HCT116 (cell line): ENCODE results near the gene DBF4. TPM values are rescaled to one million over a fixed set of nuclear protein-coding genes. Genes with fewer than 3 reads are reported as not detected.

Experiments
- ATAC-seq: fragments of 200-7000 bp; cut with Tn5 transposase; 2 replicates; pipeline ENCODE4 v1.9.1; 2020; ENCODE audit warnings: mild to moderate bottlenecking, moderate library complexity
- BruUV-seq: library from RNA; stranded (reverse); fragments of 400-500 nt; replicated peaks from 2 replicates; lab custom pipeline; 2021; lab: Mats Ljungman, UMichigan
- CTCF ChIA-PET: fragments of 300-600 bp; sonication (Branson Sonifier 250); formaldehyde crosslinking; loops from one replicate; lab custom pipeline; 2021; ENCODE audit warnings: antibody characterized with exemption; lab: Charles Lee
- POLR2A ChIA-PET: fragments of 300-600, 350-600 bp; sonication (Branson Sonifier 250); formaldehyde crosslinking; loops from one replicate; lab custom pipeline; 2021; ENCODE audit warnings: antibody characterized with exemption; lab: Charles Lee
- RAD21 ChIA-PET, 2 experiments: fragments of 300-600 bp; sonication (Branson Sonifier 250); formaldehyde crosslinking; loops; one replicate each; lab custom pipeline; 2023; ENCODE audit warnings: low total read pairs in 2 of 2; ENCODE audit not compliant: uncharacterized antibody in 2 of 2, unreplicated experiment in 2 of 2, low non-redundant PET in 1 of 2; lab: Charles Lee
- DNase-seq: peaks from one replicate; pipeline ENCODE4 v3.0.0-alpha.2; 2010; ENCODE audit warnings: low read depth, low spot score
- H2AFZ ChIP-seq: fragments of 200-600 bp; shearing (Covaris generic), sonication (generic); 2 replicates; pipeline ENCODE4 v1.6.1; 2017; ENCODE audit warnings: low read depth, mixed run types, mixed read lengths, antibody characterized with exemption, low read length; ENCODE audit not compliant: poor library complexity, severe bottlenecking
- H3K27ac ChIP-seq: 2 replicates; pipeline ENCODE4 v1.5.1; 2012; ENCODE audit warnings: low read depth, low read length
- H3K27me3 ChIP-seq: fragments of 200-600 bp; sonication (generic); 2 replicates; pipeline ENCODE4 v1.6.1; 2016; ENCODE audit warnings: mixed run types, low read length, mixed read lengths; ENCODE audit not compliant: insufficient read depth
- H3K36me3 ChIP-seq, 2 experiments: fragments of 200-500 bp in 1 of 2; fragments of 200-600 bp in 1 of 2; sonication (Bioruptor generic) in 1 of 2; sonication (generic) in 1 of 2; 2 replicates each; pipeline versions ENCODE4 v1.5.1 to v1.6.1; 2014 to 2016; ENCODE audit warnings: low read length in 2 of 2, inconsistent platforms in 1 of 2, mixed read lengths in 1 of 2, mixed run types in 1 of 2; ENCODE audit not compliant: insufficient read depth in 2 of 2, control insufficient read depth in 1 of 2
- H3K4me1 ChIP-seq, 2 experiments: fragments of 200-600 bp in 1 of 2; sonication (generic) in 1 of 2; 2 replicates each; pipeline versions ENCODE4 v1.5.1 to v1.6.1; 2012 to 2017; ENCODE audit warnings: low read length in 2 of 2, inconsistent platforms in 1 of 2, mild to moderate bottlenecking in 1 of 2, mixed read lengths in 1 of 2, mixed run types in 1 of 2, moderate library complexity in 1 of 2; ENCODE audit not compliant: insufficient read depth in 2 of 2, control insufficient read depth in 1 of 2
- H3K4me2 ChIP-seq: fragments of 200-600 bp; sonication (generic); 2 replicates; pipeline ENCODE4 v1.6.1; 2017; ENCODE audit warnings: mixed run types, low read length, mixed read lengths
- H3K4me3 ChIP-seq, 2 experiments: fragments of 200-600 bp in 1 of 2; sonication (generic) in 1 of 2; replicated peaks in 1 of 2; 2 replicates each; pipeline ENCODE4 v1.5.1; 2011 to 2016; ENCODE audit warnings: low read length in 2 of 2, control low read depth in 1 of 2, low read depth in 1 of 2, mild to moderate bottlenecking in 1 of 2, mixed read lengths in 1 of 2, mixed run types in 1 of 2
- H3K79me2 ChIP-seq: fragments of 200-600 bp; sonication (generic); 2 replicates; pipeline ENCODE4 v1.6.1; 2017; ENCODE audit warnings: mild to moderate bottlenecking, mixed run types, low read length, moderate library complexity, mixed read lengths; ENCODE audit not compliant: insufficient read depth
- H3K9ac ChIP-seq: fragments of 200-600 bp; sonication (generic); 2 replicates; pipeline ENCODE4 v1.6.1; 2016; ENCODE audit warnings: low read length, mixed read lengths
- H3K9me2 ChIP-seq: fragments of 200-600 bp; sonication (generic), shearing (Covaris generic); 2 replicates; pipeline ENCODE4 v1.6.1; 2017; ENCODE audit warnings: mixed run types, mild to moderate bottlenecking, moderate library complexity; ENCODE audit not compliant: insufficient read depth
- H3K9me3 ChIP-seq, 2 experiments: fragments of 200-500 bp in 1 of 2; fragments of 200-600 bp in 1 of 2; sonication (Bioruptor generic) in 1 of 2; sonication (generic) in 1 of 2; 2 replicates each; pipeline ENCODE4 v1.6.1; 2014 to 2017; ENCODE audit warnings: low read length in 2 of 2, mixed read lengths in 2 of 2, inconsistent platforms in 1 of 2, low read depth in 1 of 2, mild to moderate bottlenecking in 1 of 2, mixed run types in 1 of 2, moderate library complexity in 1 of 2; ENCODE audit not compliant: control insufficient read depth in 1 of 2, insufficient read depth in 1 of 2
- H4K20me1 ChIP-seq: fragments of 200-600 bp; sonication (generic), shearing (Covaris generic); 2 replicates; pipeline ENCODE4 v1.6.1; 2017; ENCODE audit warnings: mixed run types, mild to moderate bottlenecking, moderate library complexity; ENCODE audit not compliant: insufficient read depth
- EGR1 ChIP-seq: IDR thresholded peaks from 2 replicates; pipeline ENCODE4 v1.6.1; 2012; ENCODE audit warnings: low read depth
- EZH2 ChIP-seq: fragments of 200-600 bp; sonication (generic); IDR thresholded peaks from 2 replicates; pipeline ENCODE4 v1.6.1; 2017; ENCODE audit warnings: antibody characterized with exemption, mixed run types
- FOSL1 ChIP-seq: IDR thresholded peaks from 2 replicates; pipeline ENCODE4 v1.6.1; 2012; ENCODE audit warnings: low read depth
- JUND ChIP-seq: IDR thresholded peaks from 2 replicates; pipeline ENCODE4 v1.6.1; 2012
- SIN3A ChIP-seq: IDR thresholded peaks from 2 replicates; pipeline ENCODE4 v1.6.1; 2012; ENCODE audit warnings: low read depth
- SRF ChIP-seq: IDR thresholded peaks from 2 replicates; pipeline ENCODE4 v1.6.1; 2012; ENCODE audit warnings: low read depth
- YY1 ChIP-seq: IDR thresholded peaks from 2 replicates; pipeline ENCODE4 v1.6.1; 2011; ENCODE audit warnings: low read length, low read depth, moderate library complexity, mild to moderate bottlenecking; ENCODE audit not compliant: insufficient replicate concordance; ENCODE audit errors: extremely low read depth
- intact Hi-C: fragments of 100-400 bp; cut with micrococcal nuclease; formaldehyde crosslinking; loops from 2 replicates; pipeline ENCODE4 v1.10.0; 2022
- total RNA-seq: library from RNA; stranded (reverse); gene quantifications from one replicate; pipeline ENCODE4 v1.2.1, GENCODE V29; 2021; ENCODE audit not compliant: unreplicated experiment
- TF ChIP-seq, protein P1 (sequence below): IDR thresholded peaks from 2 replicates; pipeline ENCODE4 v1.6.1; 2011; ENCODE audit warnings: mild to moderate bottlenecking, low read length, moderate library complexity; ENCODE audit not compliant: insufficient replicate concordance; ENCODE audit errors: extremely low read depth
- TF ChIP-seq, protein P2 (sequence below), 3 experiments: fragments of 200-600 bp in 1 of 3; sonication (generic) in 1 of 3; IDR thresholded peaks in 2 of 3; conservative IDR thresholded peaks in 1 of 3; 2 replicates each; pipeline ENCODE4 v1.5.1; 2012 to 2017; ENCODE audit warnings: low read depth in 2 of 3, low read length in 2 of 3, antibody characterized with exemption in 1 of 3, borderline replicate concordance in 1 of 3, control low read depth in 1 of 3, mild to moderate bottlenecking in 1 of 3, mixed read lengths in 1 of 3, mixed run types in 1 of 3, moderate library complexity in 1 of 3; ENCODE audit not compliant: insufficient read depth in 1 of 3
- TF ChIP-seq, protein P3 (sequence below): IDR thresholded peaks from 2 replicates; pipeline ENCODE4 v1.6.1; 2012; ENCODE audit warnings: low read depth

The DBF4 gene
- total RNA-seq, 1 experiment from 2014 or later: 62.2 TPM

DNA sequence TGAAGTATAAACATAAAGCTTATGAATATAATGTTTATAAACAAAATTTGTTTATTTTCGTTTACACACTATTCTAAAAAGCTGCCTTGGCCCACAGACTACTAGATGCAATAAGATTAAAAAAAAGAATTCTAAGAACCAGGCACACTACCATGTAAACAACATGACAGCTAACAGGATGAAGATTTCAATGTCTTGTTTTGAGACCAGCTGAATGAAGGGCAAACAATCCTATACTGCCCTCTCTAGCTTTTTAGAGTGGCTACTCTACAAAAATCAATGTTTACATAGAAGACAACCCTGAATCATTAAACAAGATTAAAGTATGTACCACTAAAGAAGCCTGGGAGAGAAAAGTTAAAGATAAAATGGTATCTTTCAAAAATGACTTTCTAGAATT, 38.7 kb upstream of the DBF4 start:
- Histone ChIP-seq H4K20me1 (no peaks in the 10 kb centered on the region), H3K4me3 (no peak overlapping the region), H3K4me1 (no peaks in the 10 kb centered on the region), H2AFZ (no peak overlapping the region), H3K79me2 (no peaks in the 10 kb centered on the region), H3K9me3 (no peaks in the 10 kb centered on the region), H3K9ac (no peak overlapping the region), H3K27ac (no peak overlapping the region), H3K36me3 (0 out of 4 replicates have a peak, but pooled peaks cover 0 to 5% of the 10 kb centered on the region in 2 experiments), H3K9me2 (no peaks in the 10 kb centered on the region), H3K27me3 (no peaks in the 10 kb centered on the region), H3K4me2 (no peak overlapping the region)
- ChIA-PET POLR2A (no interaction called here), RAD21 (no interaction called here), CTCF (no interaction called here)
- BruUV-seq: no TSS peak
- intact Hi-C loops: no loop called here
- TF ChIP-seq SRF (no peak), EGR1 (no peak), EZH2 (no peak), SIN3A (no peak), JUND (no peak), FOSL1 (no peak), YY1 (no peak)
- TF ChIP-seq, protein P1, sequence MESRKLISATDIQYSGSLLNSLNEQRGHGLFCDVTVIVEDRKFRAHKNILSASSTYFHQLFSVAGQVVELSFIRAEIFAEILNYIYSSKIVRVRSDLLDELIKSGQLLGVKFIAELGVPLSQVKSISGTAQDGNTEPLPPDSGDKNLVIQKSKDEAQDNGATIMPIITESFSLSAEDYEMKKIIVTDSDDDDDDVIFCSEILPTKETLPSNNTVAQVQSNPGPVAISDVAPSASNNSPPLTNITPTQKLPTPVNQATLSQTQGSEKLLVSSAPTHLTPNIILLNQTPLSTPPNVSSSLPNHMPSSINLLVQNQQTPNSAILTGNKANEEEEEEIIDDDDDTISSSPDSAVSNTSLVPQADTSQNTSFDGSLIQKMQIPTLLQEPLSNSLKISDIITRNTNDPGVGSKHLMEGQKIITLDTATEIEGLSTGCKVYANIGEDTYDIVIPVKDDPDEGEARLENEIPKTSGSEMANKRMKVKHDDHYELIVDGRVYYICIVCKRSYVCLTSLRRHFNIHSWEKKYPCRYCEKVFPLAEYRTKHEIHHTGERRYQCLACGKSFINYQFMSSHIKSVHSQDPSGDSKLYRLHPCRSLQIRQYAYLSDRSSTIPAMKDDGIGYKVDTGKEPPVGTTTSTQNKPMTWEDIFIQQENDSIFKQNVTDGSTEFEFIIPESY: no peak
- TF ChIP-seq, protein P2, sequence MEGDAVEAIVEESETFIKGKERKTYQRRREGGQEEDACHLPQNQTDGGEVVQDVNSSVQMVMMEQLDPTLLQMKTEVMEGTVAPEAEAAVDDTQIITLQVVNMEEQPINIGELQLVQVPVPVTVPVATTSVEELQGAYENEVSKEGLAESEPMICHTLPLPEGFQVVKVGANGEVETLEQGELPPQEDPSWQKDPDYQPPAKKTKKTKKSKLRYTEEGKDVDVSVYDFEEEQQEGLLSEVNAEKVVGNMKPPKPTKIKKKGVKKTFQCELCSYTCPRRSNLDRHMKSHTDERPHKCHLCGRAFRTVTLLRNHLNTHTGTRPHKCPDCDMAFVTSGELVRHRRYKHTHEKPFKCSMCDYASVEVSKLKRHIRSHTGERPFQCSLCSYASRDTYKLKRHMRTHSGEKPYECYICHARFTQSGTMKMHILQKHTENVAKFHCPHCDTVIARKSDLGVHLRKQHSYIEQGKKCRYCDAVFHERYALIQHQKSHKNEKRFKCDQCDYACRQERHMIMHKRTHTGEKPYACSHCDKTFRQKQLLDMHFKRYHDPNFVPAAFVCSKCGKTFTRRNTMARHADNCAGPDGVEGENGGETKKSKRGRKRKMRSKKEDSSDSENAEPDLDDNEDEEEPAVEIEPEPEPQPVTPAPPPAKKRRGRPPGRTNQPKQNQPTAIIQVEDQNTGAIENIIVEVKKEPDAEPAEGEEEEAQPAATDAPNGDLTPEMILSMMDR (IDR thresholded peaks at IDR 0.05 in 2 of 3, conservative IDR thresholded peaks at IDR 0.05 in 1 of 3; ENCODE audit: borderline replicate concordance in 1 of 3, insufficient read depth in 1 of 3, low read depth in 2 of 3, low read length in 2 of 3): no peak
- TF ChIP-seq, protein P3, sequence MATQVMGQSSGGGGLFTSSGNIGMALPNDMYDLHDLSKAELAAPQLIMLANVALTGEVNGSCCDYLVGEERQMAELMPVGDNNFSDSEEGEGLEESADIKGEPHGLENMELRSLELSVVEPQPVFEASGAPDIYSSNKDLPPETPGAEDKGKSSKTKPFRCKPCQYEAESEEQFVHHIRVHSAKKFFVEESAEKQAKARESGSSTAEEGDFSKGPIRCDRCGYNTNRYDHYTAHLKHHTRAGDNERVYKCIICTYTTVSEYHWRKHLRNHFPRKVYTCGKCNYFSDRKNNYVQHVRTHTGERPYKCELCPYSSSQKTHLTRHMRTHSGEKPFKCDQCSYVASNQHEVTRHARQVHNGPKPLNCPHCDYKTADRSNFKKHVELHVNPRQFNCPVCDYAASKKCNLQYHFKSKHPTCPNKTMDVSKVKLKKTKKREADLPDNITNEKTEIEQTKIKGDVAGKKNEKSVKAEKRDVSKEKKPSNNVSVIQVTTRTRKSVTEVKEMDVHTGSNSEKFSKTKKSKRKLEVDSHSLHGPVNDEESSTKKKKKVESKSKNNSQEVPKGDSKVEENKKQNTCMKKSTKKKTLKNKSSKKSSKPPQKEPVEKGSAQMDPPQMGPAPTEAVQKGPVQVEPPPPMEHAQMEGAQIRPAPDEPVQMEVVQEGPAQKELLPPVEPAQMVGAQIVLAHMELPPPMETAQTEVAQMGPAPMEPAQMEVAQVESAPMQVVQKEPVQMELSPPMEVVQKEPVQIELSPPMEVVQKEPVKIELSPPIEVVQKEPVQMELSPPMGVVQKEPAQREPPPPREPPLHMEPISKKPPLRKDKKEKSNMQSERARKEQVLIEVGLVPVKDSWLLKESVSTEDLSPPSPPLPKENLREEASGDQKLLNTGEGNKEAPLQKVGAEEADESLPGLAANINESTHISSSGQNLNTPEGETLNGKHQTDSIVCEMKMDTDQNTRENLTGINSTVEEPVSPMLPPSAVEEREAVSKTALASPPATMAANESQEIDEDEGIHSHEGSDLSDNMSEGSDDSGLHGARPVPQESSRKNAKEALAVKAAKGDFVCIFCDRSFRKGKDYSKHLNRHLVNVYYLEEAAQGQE: no peak
- DNase-seq (no peak), ATAC-seq (no peak)
